Osteocyte (in vitro differentiated cells): ENCODE data around the gene DRD2. TPM values are rescaled to one million over a fixed set of nuclear protein-coding genes. Genes with fewer than 3 reads are reported as not detected.

Experiments
- DNase-seq: peaks from one replicate; pipeline ENCODE4 v3.0.0; 2021; ENCODE audit warnings: mixed read lengths; ENCODE audit not compliant: unreplicated experiment; ENCODE audit errors: extremely low spot score
- H3K27ac Mint-ChIP-seq: one replicate; pipeline ENCODE4 v1.8.0; 2021; ENCODE audit warnings: mild to moderate bottlenecking, mixed read lengths; ENCODE audit not compliant: unreplicated experiment
- H3K27me3 Mint-ChIP-seq: one replicate; pipeline ENCODE4 v1.8.0; 2021; ENCODE audit warnings: mixed read lengths; ENCODE audit not compliant: unreplicated experiment
- H3K36me3 Mint-ChIP-seq: one replicate; pipeline ENCODE4 v1.8.0; 2021; ENCODE audit warnings: mixed read lengths; ENCODE audit not compliant: unreplicated experiment
- H3K4me1 Mint-ChIP-seq: one replicate; pipeline ENCODE4 v1.8.0; 2021; ENCODE audit warnings: mixed read lengths; ENCODE audit not compliant: unreplicated experiment
- H3K4me3 Mint-ChIP-seq: one replicate; pipeline ENCODE4 v1.8.0; 2021; ENCODE audit warnings: mild to moderate bottlenecking, moderate library complexity, mixed read lengths; ENCODE audit not compliant: unreplicated experiment
- H3K9me3 Mint-ChIP-seq: one replicate; pipeline ENCODE4 v1.8.0; 2021; ENCODE audit warnings: mixed read lengths; ENCODE audit not compliant: unreplicated experiment
- total RNA-seq: library from RNA; stranded (reverse); gene quantifications from 2 replicates; pipeline ENCODE4 v1.2.1, GENCODE V29; 2021
- TF ChIP-seq, protein P1 (sequence below): fragments of 200-600 bp; sonication (generic); IDR thresholded peaks from 2 replicates; pipeline ENCODE4 v1.5.0; 2021; ENCODE audit warnings: antibody characterized with exemption, mild to moderate bottlenecking, moderate library complexity

DRD2 gene
- total RNA-seq, 1 donor from 2014 or later = not detected

DNA sequence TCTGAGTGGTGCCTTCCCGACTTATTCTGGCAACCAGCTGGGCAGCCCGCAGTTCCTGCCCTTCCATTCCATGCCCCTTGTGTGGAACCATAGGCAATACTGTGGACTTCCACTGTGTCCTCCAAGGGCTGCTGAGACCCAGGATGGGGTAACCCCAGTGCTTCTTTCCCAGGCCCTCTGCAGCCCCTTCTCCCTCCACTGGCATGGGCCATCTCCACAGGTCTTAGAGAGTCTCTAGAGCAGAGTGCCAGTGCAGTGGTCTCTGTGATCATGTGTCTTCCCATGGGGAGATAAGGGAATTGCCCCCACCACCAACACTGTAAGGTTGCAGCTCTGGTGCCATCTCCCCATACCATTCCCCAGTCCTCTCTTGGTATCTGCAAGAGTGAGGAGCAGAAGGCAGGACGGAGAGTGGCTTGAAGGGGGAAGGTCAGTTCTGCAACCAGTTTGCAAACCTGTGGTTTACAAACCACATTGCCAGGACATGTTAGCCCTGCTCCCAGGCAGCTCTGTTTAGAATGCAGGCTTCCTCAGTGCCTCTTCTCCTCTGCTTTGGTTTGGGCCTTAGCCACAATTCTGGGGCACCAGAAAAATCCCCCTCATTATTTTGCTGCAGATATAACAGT, 20.9 kb upstream of the DRD2 start:
- H3K9me3 Mint-ChIP-seq = no peaks in the 10 kb centered on the region
- H3K36me3 Mint-ChIP-seq = no peaks in the 10 kb centered on the region
- H3K27ac Mint-ChIP-seq = no peak overlapping the region
- no peak overlapping the region for H3K4me3 Mint-ChIP-seq
- TF ChIP-seq, protein P1, sequence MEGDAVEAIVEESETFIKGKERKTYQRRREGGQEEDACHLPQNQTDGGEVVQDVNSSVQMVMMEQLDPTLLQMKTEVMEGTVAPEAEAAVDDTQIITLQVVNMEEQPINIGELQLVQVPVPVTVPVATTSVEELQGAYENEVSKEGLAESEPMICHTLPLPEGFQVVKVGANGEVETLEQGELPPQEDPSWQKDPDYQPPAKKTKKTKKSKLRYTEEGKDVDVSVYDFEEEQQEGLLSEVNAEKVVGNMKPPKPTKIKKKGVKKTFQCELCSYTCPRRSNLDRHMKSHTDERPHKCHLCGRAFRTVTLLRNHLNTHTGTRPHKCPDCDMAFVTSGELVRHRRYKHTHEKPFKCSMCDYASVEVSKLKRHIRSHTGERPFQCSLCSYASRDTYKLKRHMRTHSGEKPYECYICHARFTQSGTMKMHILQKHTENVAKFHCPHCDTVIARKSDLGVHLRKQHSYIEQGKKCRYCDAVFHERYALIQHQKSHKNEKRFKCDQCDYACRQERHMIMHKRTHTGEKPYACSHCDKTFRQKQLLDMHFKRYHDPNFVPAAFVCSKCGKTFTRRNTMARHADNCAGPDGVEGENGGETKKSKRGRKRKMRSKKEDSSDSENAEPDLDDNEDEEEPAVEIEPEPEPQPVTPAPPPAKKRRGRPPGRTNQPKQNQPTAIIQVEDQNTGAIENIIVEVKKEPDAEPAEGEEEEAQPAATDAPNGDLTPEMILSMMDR = no peak
- H3K4me1 Mint-ChIP-seq = no peaks in the 10 kb centered on the region
- DNase-seq = no peak
- peaks cover 5% of the 10 kb centered on the region for H3K27me3 Mint-ChIP-seq

DNA sequence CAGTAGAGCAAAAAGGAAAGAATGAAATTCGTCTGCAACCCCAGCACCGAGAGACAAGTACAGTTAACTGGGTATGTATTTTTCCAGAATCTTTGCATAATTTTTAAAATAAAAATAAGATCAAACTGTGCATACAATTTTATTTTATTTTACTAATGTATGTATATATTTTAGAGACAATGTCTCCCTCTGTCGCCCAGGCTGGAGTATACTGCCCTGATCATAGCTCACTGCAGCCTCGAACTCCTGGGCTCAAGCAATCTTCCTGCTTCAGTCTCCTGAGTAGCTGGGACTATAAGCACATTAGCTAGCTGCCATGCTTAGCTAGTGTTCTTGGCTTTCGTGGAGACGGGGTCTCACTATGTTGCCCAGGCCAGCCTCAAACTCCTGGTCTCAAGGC, 18.8 kb upstream of the DRD2 start:
- Mint-ChIP-seq H3K27me3 (peaks cover 5% of the 10 kb centered on the region), H3K9me3 (no peaks in the 10 kb centered on the region), H3K4me3 (no peak overlapping the region), H3K36me3 (no peaks in the 10 kb centered on the region), H3K4me1 (no peaks in the 10 kb centered on the region), H3K27ac (no peak overlapping the region)
- TF ChIP-seq, protein P1 = no peak
- DNase-seq = no peak

DNA sequence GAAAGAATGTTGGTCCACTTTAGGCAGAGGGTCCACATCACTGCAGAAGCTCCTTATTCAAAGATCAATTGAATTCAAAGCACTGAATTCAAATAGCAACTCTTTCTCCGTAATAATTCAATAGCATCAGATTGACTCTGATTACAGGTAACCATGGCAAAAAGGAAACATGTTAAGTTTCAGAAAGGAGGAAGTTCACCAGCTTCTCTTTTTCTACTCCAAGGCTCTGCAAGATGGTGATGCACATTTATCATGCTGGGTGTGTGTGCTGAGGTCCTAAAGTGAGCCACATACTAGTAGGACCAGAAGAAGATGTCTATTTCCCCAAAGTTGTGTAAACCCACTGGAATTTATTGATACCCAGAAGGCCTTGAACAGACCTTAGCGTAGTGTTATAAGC, 18.0 kb upstream of the DRD2 start:
- no peaks in the 10 kb centered on the region for H3K4me1 Mint-ChIP-seq
- no peaks in the 10 kb centered on the region for H3K36me3 Mint-ChIP-seq
- no peak for DNase-seq
- no peaks in the 10 kb centered on the region for H3K9me3 Mint-ChIP-seq
- no peak overlapping the region for H3K4me3 Mint-ChIP-seq
- H3K27me3 Mint-ChIP-seq = peaks cover 5% of the 10 kb centered on the region
- no peak overlapping the region for H3K27ac Mint-ChIP-seq
- TF ChIP-seq, protein P1 = no peak

DNA sequence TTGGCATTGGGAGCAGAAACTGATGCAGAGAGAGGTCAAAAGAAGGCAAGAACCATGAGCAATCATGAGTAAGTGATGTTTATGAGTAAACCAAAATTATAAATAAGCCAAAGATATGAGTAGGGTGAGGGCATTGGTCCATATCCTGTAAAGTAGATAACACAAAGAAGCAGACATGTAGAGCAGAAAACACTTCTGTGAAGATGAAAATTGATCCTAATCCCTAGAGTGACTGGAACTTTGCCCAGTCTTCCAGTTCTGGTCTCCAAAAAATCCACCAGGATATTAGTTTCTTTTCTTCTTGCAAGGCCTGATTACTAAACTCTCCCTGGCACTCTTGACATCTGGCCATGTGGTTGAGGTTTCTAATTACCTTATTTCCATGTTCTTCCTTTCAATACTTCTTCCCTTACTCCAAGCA, 13.7 kb upstream of the DRD2 start:
- Mint-ChIP-seq H3K9me3 (no peaks in the 10 kb centered on the region), H3K36me3 (no peaks in the 10 kb centered on the region), H3K4me1 (no peaks in the 10 kb centered on the region), H3K27me3 (peaks cover 6% of the 10 kb centered on the region), H3K4me3 (no peak overlapping the region), H3K27ac (no peak overlapping the region)
- TF ChIP-seq, protein P1 = no peak
- DNase-seq = no peak

DNA sequence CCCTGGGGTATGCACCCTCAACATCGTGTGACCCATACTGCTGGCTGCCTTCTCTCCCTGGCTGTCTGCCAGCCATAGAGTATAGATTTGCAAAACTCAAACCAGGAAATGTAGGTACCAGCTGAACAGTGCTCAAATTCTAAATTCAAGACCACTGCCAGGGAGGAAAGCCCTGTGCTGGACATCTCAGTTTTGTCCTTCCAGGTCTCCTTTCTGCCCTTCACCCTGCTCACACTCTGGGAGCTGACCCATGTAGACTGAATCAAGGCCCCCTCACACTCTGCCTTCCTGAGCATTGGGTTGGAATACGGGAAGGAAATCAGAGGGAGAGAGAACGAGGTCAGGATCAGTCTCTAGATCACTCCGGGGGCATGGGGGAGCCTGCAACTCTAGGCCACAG, 12.4 kb upstream of the DRD2 start:
- Mint-ChIP-seq H3K9me3 (no peaks in the 10 kb centered on the region), H3K36me3 (no peaks in the 10 kb centered on the region), H3K4me1 (no peaks in the 10 kb centered on the region), H3K4me3 (no peak overlapping the region), H3K27ac (no peak overlapping the region), H3K27me3 (peaks cover 9% of the 10 kb centered on the region)
- DNase-seq = no peak
- TF ChIP-seq, protein P1 = no peak
